ENCODE measurements around the gene SIM2. TPM values are rescaled to one million over a fixed set of nuclear protein-coding genes. Genes with fewer than 3 reads are reported as not detected.

The SIM2 gene
- total RNA-seq, 1 donor from 2014 or later = 9.2 TPM

GRCh38 chr21:36696390-36697059, 2.4 kb upstream of the SIM2 start:
- Histone ChIP-seq H3K4me2 (ENCODE audit: low read length) (peak overlapping the region; percentile 78), H3K4me1 (ENCODE audit: insufficient read depth, low read length) (peaks cover 9% of the 10 kb centered on the region), H3K9ac (ENCODE audit: low read length) (no peak overlapping the region), H4K20me1 (ENCODE audit: insufficient read depth, low read length) (peaks cover 35% of the 10 kb centered on the region), H3K27me3 (ENCODE audit: insufficient read depth, low read length) (peaks cover 95% of the 10 kb centered on the region), H3K4me3 (ENCODE audit: insufficient read depth, low read depth, low read length) (no peak overlapping the region), H3K9me3 (ENCODE audit: insufficient read depth, low read depth, low read length) (peaks cover 5% of the 10 kb centered on the region), H3K27ac (ENCODE audit: low read depth, low read length) (no peak overlapping the region), H3K36me3 (ENCODE audit: insufficient read depth, low read length) (no peaks in the 10 kb centered on the region), H2AFZ (ENCODE audit: low read depth, low read length) (no peak overlapping the region), H3K79me2 (ENCODE audit: insufficient read depth, low read length) (peaks cover 3% of the 10 kb centered on the region)
- FAIRE-seq (no peak), DNase-seq (ENCODE audit: low read depth) (no peak)
- TF ChIP-seq CTCF (IDR thresholded peaks at IDR 0.05; ENCODE audit: insufficient read depth, low read depth, low read length) (no peak), EZH2 (IDR thresholded peaks at IDR 0.05; ENCODE audit: insufficient read depth, low read length) (peak; percentile 69)
- Mint-ChIP-seq H3K9me3 (ENCODE audit: unreplicated experiment) (peaks cover 18% of the 10 kb centered on the region), H3K4me1 (ENCODE audit: low read depth, unreplicated experiment) (peaks cover 12% of the 10 kb centered on the region), H3K27ac (ENCODE audit: unreplicated experiment) (peak overlapping the region; percentile 53), H3K4me3 (ENCODE audit: unreplicated experiment) (peak overlapping the region; percentile 73), H3K27me3 (ENCODE audit: low read depth, unreplicated experiment) (peaks cover 53% of the 10 kb centered on the region), H3K36me3 (ENCODE audit: low read depth, unreplicated experiment) (peaks cover 5% of the 10 kb centered on the region)

- Histone ChIP-seq H3K36me3 (ENCODE audit: insufficient read depth, low read length) (no peaks in the 10 kb centered on the region), H3K4me2 (ENCODE audit: low read length) (peak overlapping the region; percentile 78), H3K79me2 (ENCODE audit: insufficient read depth, low read length) (peaks cover 9% of the 10 kb centered on the region), H3K4me3 (ENCODE audit: insufficient read depth, low read depth, low read length) (no peak overlapping the region), H2AFZ (ENCODE audit: low read depth, low read length) (peak overlapping the region; percentile 10), H3K27ac (ENCODE audit: low read depth, low read length) (no peak overlapping the region), H3K9me3 (ENCODE audit: insufficient read depth, low read depth, low read length) (peaks cover 5% of the 10 kb centered on the region), H4K20me1 (ENCODE audit: insufficient read depth, low read length) (peaks cover 41% of the 10 kb centered on the region), H3K27me3 (ENCODE audit: insufficient read depth, low read length) (peaks cover 95% of the 10 kb centered on the region), H3K9ac (ENCODE audit: low read length) (no peak overlapping the region), H3K4me1 (ENCODE audit: insufficient read depth, low read length) (peaks cover 9% of the 10 kb centered on the region)
- FAIRE-seq (no peak), DNase-seq (ENCODE audit: low read depth) (no peak)
- peaks cover 8% of the 10 kb centered on the region for H3K36me3 Mint-ChIP-seq (ENCODE audit: low read depth, unreplicated experiment)
- TF ChIP-seq EZH2 (IDR thresholded peaks at IDR 0.05; ENCODE audit: insufficient read depth, low read length) (peak; percentile 33), CTCF (IDR thresholded peaks at IDR 0.05; ENCODE audit: insufficient read depth, low read depth, low read length) (no peak)
- H3K4me3 Mint-ChIP-seq (ENCODE audit: unreplicated experiment) = peak overlapping the region; percentile 73
- peaks cover 16% of the 10 kb centered on the region for H3K9me3 Mint-ChIP-seq (ENCODE audit: unreplicated experiment)
- peaks cover 53% of the 10 kb centered on the region for H3K27me3 Mint-ChIP-seq (ENCODE audit: low read depth, unreplicated experiment)
- peak overlapping the region; percentile 53 for H3K27ac Mint-ChIP-seq (ENCODE audit: unreplicated experiment)
- H3K4me1 Mint-ChIP-seq (ENCODE audit: low read depth, unreplicated experiment) = peaks cover 10% of the 10 kb centered on the region
These were observed 1.7 kb upstream of the SIM2 start for GRCh38 chr21:36697060-36697850.

All from astrocyte (in vitro differentiated cells and primary cell).